IMR-90 (cell line): ENCODE results near the gene KRT5. TPM values are rescaled to one million over a fixed set of nuclear protein-coding genes. Genes with fewer than 3 reads are reported as not detected.

Experiments used
- ATAC-seq: fragments of 200-7000 bp; cut with Tn5 transposase; 2 replicates; pipeline ENCODE4 v1.9.1; 2020; ENCODE audit warnings: low read depth, mild to moderate bottlenecking, moderate library complexity
- BruUV-seq: library from RNA; stranded (reverse); fragments of 400-500 nt; replicated peaks from 2 replicates; lab custom pipeline; 2021; lab: Mats Ljungman, UMichigan
- CTCF ChIA-PET: fragments of 300-600 bp; formaldehyde crosslinking; extraction: SDS; loops from one replicate; lab custom pipeline; 2021; ENCODE audit warnings: antibody characterized with exemption; lab: Yijun Ruan, JAX
- POLR2A ChIA-PET: fragments of 300-600 bp; sonication (Branson Sonifier 250); formaldehyde crosslinking; loops from one replicate; lab custom pipeline; 2022; ENCODE audit warnings: antibody characterized with exemption; ENCODE audit not compliant: unreplicated experiment; lab: Charles Lee
- DNase-seq: peaks from one replicate; pipeline ENCODE4 v3.0.0; 2013
- H2AFZ ChIP-seq: replicated peaks from 2 replicates; pipeline ENCODE3; 2013; ENCODE audit warnings: low read length, mild to moderate bottlenecking; ENCODE audit not compliant: poor library complexity
- H2AK5ac ChIP-seq: 2 replicates; pipeline ENCODE4 v1.6.1; 2013; ENCODE audit warnings: low read depth, low read length, inconsistent platforms
- H2AK9ac ChIP-seq: replicated peaks from 2 replicates; pipeline ENCODE3; 2013; ENCODE audit warnings: mild to moderate bottlenecking, low read depth, low read length, moderate library complexity; ENCODE audit not compliant: poor library complexity
- H2BK120ac ChIP-seq: 2 replicates; pipeline ENCODE4 v1.6.1; 2013; ENCODE audit warnings: low read depth, low read length, inconsistent platforms
- H2BK15ac ChIP-seq: 3 replicates; pipeline ENCODE4 v1.6.1; 2013; ENCODE audit warnings: low read depth, low read length, inconsistent platforms
- H2BK20ac ChIP-seq: 2 replicates; pipeline ENCODE4 v1.6.1; 2013; ENCODE audit warnings: low read depth, mild to moderate bottlenecking, inconsistent platforms, low read length, moderate library complexity
- H2BK5ac ChIP-seq: 2 replicates; pipeline ENCODE4 v1.6.1; 2013; ENCODE audit warnings: mild to moderate bottlenecking, low read depth, low read length, inconsistent platforms; ENCODE audit not compliant: poor library complexity, severe bottlenecking
- H3K14ac ChIP-seq: replicated peaks from 2 replicates; pipeline ENCODE4 v1.6.1; 2013; ENCODE audit warnings: low read depth, low read length, inconsistent platforms
- H3K18ac ChIP-seq: 2 replicates; pipeline ENCODE4 v1.6.1; 2013; ENCODE audit warnings: low read depth, low read length, control low read depth
- H3K23ac ChIP-seq: 2 replicates; pipeline ENCODE4 v1.6.1; 2013; ENCODE audit warnings: low read depth, low read length, inconsistent platforms
- H3K27ac ChIP-seq: 2 replicates; pipeline ENCODE4 v1.5.1; 2013; ENCODE audit warnings: mild to moderate bottlenecking, control low read depth, low read length; ENCODE audit not compliant: insufficient read depth
- H3K27me3 ChIP-seq: 2 replicates; pipeline ENCODE4 v1.6.1; 2013; ENCODE audit warnings: low read length; ENCODE audit not compliant: control insufficient read depth, insufficient read depth
- H3K36me3 ChIP-seq: 2 replicates; pipeline ENCODE4 v1.6.1; 2013; ENCODE audit warnings: low read length, mixed read lengths; ENCODE audit not compliant: control insufficient read depth, insufficient read depth
- H3K4ac ChIP-seq: 2 replicates; pipeline ENCODE4 v1.6.1; 2013; ENCODE audit warnings: low read depth, low read length, inconsistent platforms
- H3K4me1 ChIP-seq: 2 replicates; pipeline ENCODE4 v1.6.1; 2013; ENCODE audit warnings: low read length, mixed read lengths; ENCODE audit not compliant: control insufficient read depth, insufficient read depth
- H3K4me2 ChIP-seq: 2 replicates; pipeline ENCODE4 v1.6.1; 2013; ENCODE audit warnings: low read depth, mild to moderate bottlenecking, control low read depth, low read length, moderate library complexity
- H3K4me3 ChIP-seq: 2 replicates; pipeline ENCODE4 v1.5.1; 2013; ENCODE audit warnings: low read depth, mild to moderate bottlenecking, control low read depth, low read length, moderate library complexity; ENCODE audit not compliant: insufficient read depth
- H3K56ac ChIP-seq: 2 replicates; pipeline ENCODE4 v1.6.1; 2013; ENCODE audit warnings: low read length, inconsistent platforms; ENCODE audit not compliant: insufficient read depth; ENCODE audit errors: extremely low read depth
- H3K79me1 ChIP-seq, 2 experiments: 2 replicates each; pipeline ENCODE4 v1.6.1; 2013; ENCODE audit warnings: low read length in 2 of 2, inconsistent platforms in 1 of 2, low read depth in 1 of 2
- H3K9ac ChIP-seq: 2 replicates; pipeline ENCODE4 v1.6.1; 2013; ENCODE audit warnings: low read depth, low read length, control low read depth
- H3K9me1 ChIP-seq: 2 replicates; pipeline ENCODE4 v1.6.1; 2013; ENCODE audit warnings: low read length, inconsistent platforms; ENCODE audit not compliant: insufficient read depth
- H3K9me3 ChIP-seq: 2 replicates; pipeline ENCODE4 v1.6.1; 2013; ENCODE audit warnings: low read length; ENCODE audit not compliant: control insufficient read depth, insufficient read depth
- H4K20me1 ChIP-seq: 2 replicates; pipeline ENCODE4 v1.6.1; 2013; ENCODE audit warnings: low read length, inconsistent platforms; ENCODE audit not compliant: insufficient read depth
- H4K5ac ChIP-seq: 2 replicates; pipeline ENCODE4 v1.6.1; 2013; ENCODE audit warnings: mild to moderate bottlenecking, low read depth, low read length, control low read depth
- H4K8ac ChIP-seq, 2 experiments: 2 replicates each; pipeline ENCODE4 v1.6.1; 2013; ENCODE audit warnings: low read depth in 2 of 2, low read length in 2 of 2, control low read depth in 1 of 2, inconsistent platforms in 1 of 2
- H4K91ac ChIP-seq: 2 replicates; pipeline ENCODE4 v1.6.1; 2013; ENCODE audit warnings: low read depth, low read length, inconsistent platforms; ENCODE audit not compliant: insufficient read depth
- CEBPB ChIP-seq: IDR thresholded peaks from 2 replicates; pipeline ENCODE4 v1.6.1; 2012; ENCODE audit warnings: low read depth, low read length, improper control_type of control experiment
- CHD1 ChIP-seq: IDR thresholded peaks from 2 replicates; pipeline ENCODE4 v1.6.1; 2012; ENCODE audit warnings: low read depth, low read length, improper control_type of control experiment
- CTCF ChIP-seq: conservative IDR thresholded peaks from 2 replicates; pipeline ENCODE4 v1.5.1; 2012; ENCODE audit warnings: mild to moderate bottlenecking, low read depth, low read length, improper control_type of control experiment
- MAFK ChIP-seq: IDR thresholded peaks from 2 replicates; pipeline ENCODE4 v1.6.1; 2012; ENCODE audit warnings: low read depth, low read length, improper control_type of control experiment
- MXI1 ChIP-seq: IDR thresholded peaks from 2 replicates; pipeline ENCODE4 v1.6.1; 2012; ENCODE audit warnings: low read depth, mild to moderate bottlenecking, low read length, moderate library complexity, borderline replicate concordance
- NFE2L2 ChIP-seq: fragments of 150-350 bp; IDR thresholded peaks from 2 replicates; pipeline ENCODE4 v1.6.1; 2016; ENCODE audit warnings: low read depth, mild to moderate bottlenecking, low read length
- RAD21 ChIP-seq: IDR thresholded peaks from 2 replicates; pipeline ENCODE4 v1.6.1; 2012; ENCODE audit warnings: low read length, improper control_type of control experiment
- WGBS, 2 experiments: methylation state at CpG; one replicate each; pipeline versions ENCODE4 v1.1.5 to v1.1.7; 2013; ENCODE audit warnings: missing lambda C conversion rate in 2 of 2; ENCODE audit not compliant: insufficient read length in 1 of 2; ENCODE audit errors: extremely low coverage in 2 of 2; 5-methylcytosine and 5-hydroxymethylcytosine counted together
- dilution Hi-C: fragments of 300-500 bp; cut with HindIII; formaldehyde crosslinking; loops from one replicate; pipeline ENCODE4 v1.14.3; 2018; ENCODE audit warnings: low sequenced_read_pairs; ENCODE audit not compliant: unreplicated experiment
- in situ Hi-C: fragments of 300-500 bp; cut with MboI; formaldehyde crosslinking; loops from 3 replicates; pipeline ENCODE4 v1.14.3; 2019; ENCODE audit warnings: low sequenced_read_pairs, inconsistent platforms, mixed read lengths
- intact Hi-C: fragments of 100-400 bp; cut with micrococcal nuclease; formaldehyde crosslinking; loops from 2 replicates; pipeline ENCODE4 v1.10.0; 2022
- polyA plus RNA-seq, 3 experiments: library from polyadenylated mRNA; depleted of rRNA; stranded (reverse); fragments of >200 nt; gene quantifications; 2 replicates each; pipeline ENCODE4 v1.2.3, GENCODE V29; 2012; ENCODE audit warnings: low replicate concordance in 1 of 3
- total RNA-seq: library from RNA; depleted of rRNA; stranded (reverse); fragments of >200 nt; gene quantifications from 2 replicates; pipeline ENCODE4 v1.2.3, GENCODE V29; 2012

The KRT5 gene
- total and polyA plus RNA-seq, 2 of the 4 experiments (the other 2 are of a cell fraction): not detected

GRCh38 chr12:52541709-52542108, 21.5 kb upstream of the KRT5 start:
- no peak overlapping the region for H2BK20ac ChIP-seq
- H4K20me1 ChIP-seq: no peaks in the 10 kb centered on the region
- no peak overlapping the region for H2AK9ac ChIP-seq
- in situ Hi-C loops: no loop called here
- H3K9ac ChIP-seq: no peak overlapping the region
- intact Hi-C loops: no loop called here
- H3K79me1 ChIP-seq: no peaks in the 10 kb centered on the region
- no CpG with 5 or more reads among the region's 5 CpGs for WGBS, 2 experiments
- no peak overlapping the region for H3K56ac ChIP-seq
- H2BK15ac ChIP-seq: no peak overlapping the region
- no peaks in the 10 kb centered on the region for H3K36me3 ChIP-seq
- H4K5ac ChIP-seq: no peak overlapping the region
- ChIA-PET CTCF (no interaction called here), POLR2A (no interaction called here)
- DNase-seq (no peak), ATAC-seq (no peak)
- H3K4me1 ChIP-seq: no peaks in the 10 kb centered on the region
- BruUV-seq: no TSS peak
- dilution Hi-C loops: no loop called here
- peaks cover 8% of the 10 kb centered on the region for H3K27me3 ChIP-seq
- H3K27ac ChIP-seq: no peak overlapping the region
- no peak overlapping the region for H2AFZ ChIP-seq
- no peak overlapping the region for H3K4me2 ChIP-seq
- H2BK5ac ChIP-seq: no peak overlapping the region
- H3K4me3 ChIP-seq: no peak overlapping the region
- no peak overlapping the region for H2AK5ac ChIP-seq
- no peak overlapping the region for H4K8ac ChIP-seq
- H3K9me1 ChIP-seq: no peaks in the 10 kb centered on the region; the same call in 1 of the 2 replicates
- no peak overlapping the region for H3K23ac ChIP-seq
- no peak overlapping the region for H3K18ac ChIP-seq
- H3K14ac ChIP-seq: no peak overlapping the region
- H2BK120ac ChIP-seq: no peak overlapping the region
- H3K4ac ChIP-seq: no peak overlapping the region
- no peaks in the 10 kb centered on the region for H3K9me3 ChIP-seq
- no peak overlapping the region for H4K91ac ChIP-seq
- TF ChIP-seq MXI1: no peak
- TF ChIP-seq NFE2L2: no peak
- TF ChIP-seq MAFK: no peak
- TF ChIP-seq CHD1: no peak
- TF ChIP-seq CTCF: no peak
- TF ChIP-seq RAD21: no peak
- TF ChIP-seq CEBPB: no peak
